ENCODE measurements around the gene MAST4. TPM values are rescaled to one million over a fixed set of nuclear protein-coding genes. Genes with fewer than 3 reads are reported as not detected.

MAST4 gene
- total RNA-seq, 2 donors from 2014 or later = 30.5 to 47.8 TPM

DNA sequence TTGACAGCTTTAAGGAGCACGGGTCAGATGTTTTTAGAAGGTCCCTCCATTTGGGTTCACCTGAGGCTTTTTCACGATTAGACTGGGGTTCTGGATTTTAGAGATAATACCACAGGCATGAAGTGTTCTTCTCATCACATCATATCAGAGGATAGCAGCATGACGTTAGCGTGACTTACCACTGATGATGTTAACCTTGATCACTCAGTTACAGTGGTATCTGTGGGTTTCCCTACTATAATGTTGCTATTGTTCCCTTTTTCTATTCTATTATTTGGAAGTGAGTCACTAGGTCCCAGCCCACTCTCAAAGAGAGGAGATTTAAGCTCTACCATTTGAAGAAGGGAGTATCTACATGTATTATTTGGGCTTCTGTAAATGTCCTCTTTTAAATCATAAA is 300.0 kb downstream of the MAST4 start:
- ATAC-seq (ENCODE audit: insufficient number of reproducible peaks, low FRiP score, low read depth) (no peak), DNase-seq (ENCODE audit: low spot score) (no peak)
- no peaks in the 10 kb centered on the region for H3K36me3 ChIP-seq
- TF ChIP-seq, protein P1, sequence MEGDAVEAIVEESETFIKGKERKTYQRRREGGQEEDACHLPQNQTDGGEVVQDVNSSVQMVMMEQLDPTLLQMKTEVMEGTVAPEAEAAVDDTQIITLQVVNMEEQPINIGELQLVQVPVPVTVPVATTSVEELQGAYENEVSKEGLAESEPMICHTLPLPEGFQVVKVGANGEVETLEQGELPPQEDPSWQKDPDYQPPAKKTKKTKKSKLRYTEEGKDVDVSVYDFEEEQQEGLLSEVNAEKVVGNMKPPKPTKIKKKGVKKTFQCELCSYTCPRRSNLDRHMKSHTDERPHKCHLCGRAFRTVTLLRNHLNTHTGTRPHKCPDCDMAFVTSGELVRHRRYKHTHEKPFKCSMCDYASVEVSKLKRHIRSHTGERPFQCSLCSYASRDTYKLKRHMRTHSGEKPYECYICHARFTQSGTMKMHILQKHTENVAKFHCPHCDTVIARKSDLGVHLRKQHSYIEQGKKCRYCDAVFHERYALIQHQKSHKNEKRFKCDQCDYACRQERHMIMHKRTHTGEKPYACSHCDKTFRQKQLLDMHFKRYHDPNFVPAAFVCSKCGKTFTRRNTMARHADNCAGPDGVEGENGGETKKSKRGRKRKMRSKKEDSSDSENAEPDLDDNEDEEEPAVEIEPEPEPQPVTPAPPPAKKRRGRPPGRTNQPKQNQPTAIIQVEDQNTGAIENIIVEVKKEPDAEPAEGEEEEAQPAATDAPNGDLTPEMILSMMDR (IDR thresholded peaks at IDR 0.05) = no peak
- H3K27me3 ChIP-seq (replicated peaks; ENCODE audit: insufficient read depth) = no peaks in the 10 kb centered on the region
- H3K27ac ChIP-seq = no peak overlapping the region
- no peaks in the 10 kb centered on the region for H3K4me1 ChIP-seq (ENCODE audit: control insufficient read depth in 1 of 2, low read depth in 2 of 2)
- no peaks in the 10 kb centered on the region for H3K9me3 ChIP-seq
- H3K4me3 ChIP-seq = no peak overlapping the region

DNA sequence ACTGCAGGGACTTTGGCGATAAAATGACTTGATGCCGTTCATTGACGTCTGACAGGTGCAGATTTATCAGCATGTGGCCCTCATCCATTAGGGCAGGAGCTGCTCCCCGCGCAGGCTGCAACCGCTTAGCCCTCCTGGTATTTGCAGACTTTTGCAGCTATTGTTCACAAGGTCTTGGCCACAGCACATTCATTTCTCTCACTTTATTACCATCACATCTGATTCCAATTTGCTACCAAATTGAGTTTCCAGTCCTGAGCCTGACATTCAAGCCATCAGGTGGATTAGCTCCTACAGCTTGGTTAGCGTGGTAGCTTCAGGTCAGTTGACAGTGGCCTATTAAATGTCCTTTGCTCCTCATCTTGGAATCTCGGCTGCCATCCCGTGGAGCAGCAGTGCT is 301.2 kb downstream of the MAST4 start:
- ATAC-seq (ENCODE audit: insufficient number of reproducible peaks, low FRiP score, low read depth) = no peak

DNA sequence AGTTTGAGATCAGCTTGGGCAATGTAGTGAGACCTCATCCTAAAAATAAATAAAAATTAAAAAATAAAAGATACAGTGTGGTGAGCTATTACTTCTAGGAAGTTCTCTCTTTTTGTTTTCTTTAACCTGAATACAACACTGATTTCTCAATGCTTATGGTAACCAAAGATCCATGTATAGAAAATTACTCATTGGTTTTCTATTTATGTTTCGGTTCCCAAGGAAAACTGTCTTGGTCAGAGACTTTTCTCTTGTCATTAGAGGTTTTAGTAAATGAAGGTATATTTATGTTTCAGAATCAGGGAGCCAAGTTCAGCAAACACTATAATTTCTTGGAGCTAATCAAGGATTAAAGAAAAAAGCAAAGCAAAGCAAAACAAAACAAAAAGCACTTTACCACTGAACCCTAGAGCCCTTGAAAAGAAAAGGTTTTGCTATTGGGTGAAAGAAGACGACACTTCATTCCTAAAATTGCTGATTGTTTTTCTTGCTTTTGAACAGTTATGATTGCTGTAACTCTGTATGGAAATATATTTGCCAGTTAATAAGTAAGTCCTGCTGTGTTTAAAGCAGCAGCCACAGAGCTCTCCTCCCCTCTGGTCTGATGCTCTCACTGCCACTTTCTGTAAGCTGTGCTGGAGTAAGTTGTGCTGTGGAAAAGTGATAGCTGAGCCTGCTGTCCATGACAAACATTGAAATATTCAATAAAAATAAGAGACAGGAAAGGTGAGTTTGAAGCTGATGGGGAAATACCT is 302.2 kb downstream of the MAST4 start:
- no peaks in the 10 kb centered on the region for H3K4me1 ChIP-seq (ENCODE audit: control insufficient read depth in 1 of 2, low read depth in 2 of 2)
- no peaks in the 10 kb centered on the region for H3K36me3 ChIP-seq
- ATAC-seq (ENCODE audit: insufficient number of reproducible peaks, low FRiP score, low read depth) = no peak
- DNase-seq (ENCODE audit: low spot score) = no peak
- no peaks in the 10 kb centered on the region for H3K9me3 ChIP-seq
- no peak overlapping the region for H3K27ac ChIP-seq
- H3K4me3 ChIP-seq = no peak overlapping the region
- TF ChIP-seq, protein P1 (IDR thresholded peaks at IDR 0.05) = no peak
- H3K27me3 ChIP-seq (replicated peaks; ENCODE audit: insufficient read depth) = no peaks in the 10 kb centered on the region

More for the DNA sequence above, 301.2 kb downstream of the MAST4 start:
- H3K27me3 ChIP-seq (replicated peaks; ENCODE audit: insufficient read depth) = no peaks in the 10 kb centered on the region
- no peak for DNase-seq (ENCODE audit: low spot score)
- TF ChIP-seq, protein P1 (IDR thresholded peaks at IDR 0.05) = no peak
- no peaks in the 10 kb centered on the region for H3K36me3 ChIP-seq
- H3K4me3 ChIP-seq = no peak overlapping the region
- no peaks in the 10 kb centered on the region for H3K9me3 ChIP-seq
- H3K27ac ChIP-seq = no peak overlapping the region
- H3K4me1 ChIP-seq (ENCODE audit: control insufficient read depth in 1 of 2, low read depth in 2 of 2) = no peaks in the 10 kb centered on the region

DNA sequence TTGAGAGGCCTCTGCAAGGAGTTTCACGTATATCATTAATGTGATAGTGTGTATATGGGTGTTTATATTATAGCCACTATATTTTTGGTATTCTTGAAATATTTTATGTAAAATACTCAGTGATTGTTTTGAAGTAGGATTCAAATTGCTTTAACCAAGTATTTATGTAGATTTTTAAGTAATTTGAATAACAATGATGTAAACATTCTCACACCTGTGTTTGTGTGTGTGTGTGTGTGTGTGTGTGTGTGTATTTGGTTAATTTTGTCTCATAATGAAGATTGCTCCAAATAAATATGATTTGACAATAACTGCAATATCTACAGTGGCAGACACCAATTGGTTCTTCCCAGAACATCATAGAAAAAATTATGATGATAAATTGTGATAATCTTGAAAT is 307.0 kb downstream of the MAST4 start:
- Histone ChIP-seq H3K27ac (no peak overlapping the region), H3K4me3 (no peak overlapping the region), H3K27me3 (replicated peaks; ENCODE audit: insufficient read depth) (no peaks in the 10 kb centered on the region), H3K4me1 (ENCODE audit: control insufficient read depth in 1 of 2, low read depth in 2 of 2) (no peaks in the 10 kb centered on the region), H3K9me3 (no peaks in the 10 kb centered on the region), H3K36me3 (no peaks in the 10 kb centered on the region)
- DNase-seq (ENCODE audit: low spot score) (no peak), ATAC-seq (ENCODE audit: insufficient number of reproducible peaks, low FRiP score, low read depth) (no peak)
- TF ChIP-seq, protein P1 (IDR thresholded peaks at IDR 0.05) = no peak

DNA sequence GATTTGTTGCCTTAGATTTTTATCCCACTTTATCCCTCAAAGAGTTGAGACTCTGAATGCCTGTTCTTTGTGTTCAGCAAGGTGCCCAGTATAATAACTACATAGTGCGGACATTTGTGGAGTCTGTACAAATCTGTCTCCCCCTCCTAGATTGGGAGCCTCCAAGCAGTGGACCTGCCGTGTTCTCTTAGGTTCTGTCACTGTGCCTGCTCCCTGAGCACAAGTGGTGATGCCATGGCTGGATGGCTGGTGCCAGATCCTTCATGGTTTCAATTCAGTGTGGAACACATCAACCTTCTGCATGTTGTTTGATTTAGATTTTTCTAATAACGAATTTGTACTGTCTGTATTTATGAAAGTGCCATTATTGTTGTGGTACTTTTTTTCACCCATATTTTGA is 307.5 kb downstream of the MAST4 start:
- DNase-seq (ENCODE audit: low spot score) = no peak
- Histone ChIP-seq H3K9me3 (no peaks in the 10 kb centered on the region), H3K36me3 (no peaks in the 10 kb centered on the region), H3K4me3 (no peak overlapping the region), H3K27me3 (replicated peaks; ENCODE audit: insufficient read depth) (no peaks in the 10 kb centered on the region), H3K27ac (no peak overlapping the region), H3K4me1 (ENCODE audit: control insufficient read depth in 1 of 2, low read depth in 2 of 2) (no peaks in the 10 kb centered on the region)
- ATAC-seq (ENCODE audit: insufficient number of reproducible peaks, low FRiP score, low read depth) = no peak
- TF ChIP-seq, protein P1 (IDR thresholded peaks at IDR 0.05) = no peak

All from thoracic aorta (tissue), 2 donors.